NCI-H345 treated with DMSO at 0.1 percent for 48 hours (cell line): Measurements from ENCODE around the gene SENP2.

Experiments used
- DNase-seq: peaks from one replicate; lab custom pipeline; 2025; ENCODE audit not compliant: unreplicated experiment; lab: John Stamatoyannopoulos, UW

Gene SENP2

DNA sequence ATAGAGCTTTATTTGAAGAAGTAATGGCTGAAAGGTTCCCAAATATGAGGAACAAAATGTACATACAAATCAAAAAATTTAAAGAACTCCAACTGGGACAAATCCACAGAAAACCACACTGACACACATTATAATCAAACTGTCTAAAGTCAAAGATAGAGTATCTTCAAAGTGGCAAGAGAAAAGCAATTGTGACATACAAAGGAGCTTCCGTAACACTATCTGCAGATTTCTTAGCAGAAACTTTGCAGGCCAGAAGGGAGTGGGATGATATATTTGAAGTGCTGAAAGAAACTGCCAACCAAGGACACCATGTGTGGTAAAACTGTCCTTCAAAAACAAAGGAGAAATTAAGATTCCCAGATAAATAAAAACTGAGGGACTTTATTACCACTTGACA lies 91.9 kb downstream of the SENP2 start:
- DNase-seq: no peak

- DNase-seq: no peak
Observed at GRCh38 chr3:185680231-185680630, 94.1 kb downstream of the SENP2 start.
